Measurements from ENCODE around the gene ABLIM2.

The ABLIM2 gene

GRCh38 chr4:7971881-7972500 is 186.6 kb downstream of the ABLIM2 start:
- DNase-seq = no peak

- DNase-seq = no peak
Observed at GRCh38 chr4:7971159-7971631, 187.4 kb downstream of the ABLIM2 start.

- no peak for DNase-seq
Observed at GRCh38 chr4:7970361-7970946, 188.2 kb downstream of the ABLIM2 start.

- no peak for DNase-seq
Observed at GRCh38 chr4:7968262-7968896, 190.2 kb downstream of the ABLIM2 start.

- DNase-seq = no peak
Observed at GRCh38 chr4:7967501-7968261, 190.9 kb downstream of the ABLIM2 start.

- DNase-seq = no peak
Observed at GRCh38 chr4:7967063-7967440, 191.6 kb downstream of the ABLIM2 start.

GRCh38 chr4:7966281-7967062 is 192.1 kb downstream of the ABLIM2 start:
- DNase-seq = no peak

- no peak for DNase-seq
Observed at GRCh38 chr4:7964890-7965662, 193.5 kb downstream of the ABLIM2 start.

GRCh38 chr4:7964459-7964858 is 194.2 kb downstream of the ABLIM2 start:
- no peak for DNase-seq

- DNase-seq = no peak
Observed at GRCh38 chr4:7963691-7964090, 194.9 kb downstream of the ABLIM2 start.

GRCh38 chr4:7962609-7963508 is 195.8 kb downstream of the ABLIM2 start:
- no peak for DNase-seq

GRCh38 chr4:7960790-7961655 is 197.6 kb downstream of the ABLIM2 start:
- no peak for DNase-seq

- no peak for DNase-seq
Observed at GRCh38 chr4:7960017-7960789, 198.4 kb downstream of the ABLIM2 start.

GRCh38 chr4:7959078-7959477 is 199.5 kb downstream of the ABLIM2 start:
- DNase-seq = no peak

GRCh38 chr4:7956934-7957656 is 201.5 kb downstream of the ABLIM2 start:
- DNase-seq = no peak

- DNase-seq = no peak
Observed at GRCh38 chr4:7956270-7956808, 202.3 kb downstream of the ABLIM2 start.

- no peak for DNase-seq
Observed at GRCh38 chr4:7955393-7955792, 203.2 kb downstream of the ABLIM2 start.

- DNase-seq = no peak
Observed at GRCh38 chr4:7952615-7953014, 206.0 kb downstream of the ABLIM2 start.

Data from DMS153 (cell line).